ENCODE measurements around the gene SULT2B1.
"Not testable (repeated sequence)": the region's sequence is repeated elsewhere in the genome, so short reads cannot be mapped to it uniquely, and the experiment has no call there.

SULT2B1 gene

GRCh38 chr19:48524732-48525131 is 27.2 kb upstream of the SULT2B1 start:
- no peak for TF ChIP-seq CTCF (IDR thresholded peaks at IDR 0.05; ENCODE audit: control insufficient read depth, insufficient read depth, low read depth, low read length, missing control alignments)
- H3K4me3 ChIP-seq (ENCODE audit: control insufficient read depth, low read depth, low read length): no peak overlapping the region
- DNase-seq (ENCODE audit: low read depth): no peak

- H3K4me3 ChIP-seq (ENCODE audit: control insufficient read depth, low read depth, low read length): no peak overlapping the region
- TF ChIP-seq CTCF (IDR thresholded peaks at IDR 0.05; ENCODE audit: control insufficient read depth, insufficient read depth, low read depth, low read length, missing control alignments): no peak
- DNase-seq (ENCODE audit: low read depth): no peak
Measured at GRCh38 chr19:48529156-48529555, 22.8 kb upstream of the SULT2B1 start.

GRCh38 chr19:48530066-48530720 is 21.8 kb upstream of the SULT2B1 start:
- no peak for TF ChIP-seq CTCF (IDR thresholded peaks at IDR 0.05; ENCODE audit: control insufficient read depth, insufficient read depth, low read depth, low read length, missing control alignments)
- H3K4me3 ChIP-seq (ENCODE audit: control insufficient read depth, low read depth, low read length): no peak overlapping the region
- no peak for DNase-seq (ENCODE audit: low read depth)

- no peak overlapping the region for H3K4me3 ChIP-seq (ENCODE audit: control insufficient read depth, low read depth, low read length)
- DNase-seq (ENCODE audit: low read depth): no peak
- no peak for TF ChIP-seq CTCF (IDR thresholded peaks at IDR 0.05; ENCODE audit: control insufficient read depth, insufficient read depth, low read depth, low read length, missing control alignments)
Measured at GRCh38 chr19:48530770-48531169, 21.2 kb upstream of the SULT2B1 start.

- DNase-seq (ENCODE audit: low read depth): no peak
- TF ChIP-seq CTCF (IDR thresholded peaks at IDR 0.05; ENCODE audit: control insufficient read depth, insufficient read depth, low read depth, low read length, missing control alignments): no peak
- H3K4me3 ChIP-seq (ENCODE audit: control insufficient read depth, low read depth, low read length): no peak overlapping the region
Measured at GRCh38 chr19:48533770-48534169, 18.2 kb upstream of the SULT2B1 start.

GRCh38 chr19:48537541-48537940 is 14.4 kb upstream of the SULT2B1 start:
- no peak overlapping the region for H3K4me3 ChIP-seq (ENCODE audit: control insufficient read depth, low read depth, low read length)
- no peak for TF ChIP-seq CTCF (IDR thresholded peaks at IDR 0.05; ENCODE audit: control insufficient read depth, insufficient read depth, low read depth, low read length, missing control alignments)
- no peak for DNase-seq (ENCODE audit: low read depth)

- H3K4me3 ChIP-seq (ENCODE audit: control insufficient read depth, low read depth, low read length); DNase-seq (ENCODE audit: low read depth): not testable (repeated sequence)
Measured at GRCh38 chr19:48538057-48538456, 13.9 kb upstream of the SULT2B1 start.

Data from AG09309 (cell line).